Panc1 (cell line): ENCODE results near the gene RFTN1.

Experiments
- POLR2AphosphoS5 ChIP-seq: IDR thresholded peaks from 2 replicates; pipeline ENCODE4 v1.6.1; 2012; ENCODE audit warnings: mild to moderate bottlenecking, low read depth, low read length, moderate library complexity
- REST ChIP-seq, 2 experiments: IDR thresholded peaks; 2 replicates each; pipeline ENCODE4 v1.6.1; 2011 to 2012; ENCODE audit warnings: low read depth in 2 of 2, control low read depth in 1 of 2, low read length in 1 of 2, mild to moderate bottlenecking in 1 of 2, moderate library complexity in 1 of 2; ENCODE audit not compliant: insufficient read depth in 1 of 2
- SIN3A ChIP-seq: IDR thresholded peaks from 2 replicates; pipeline ENCODE4 v1.6.1; 2012; ENCODE audit warnings: low read depth, mild to moderate bottlenecking, low read length, moderate library complexity, borderline replicate concordance; ENCODE audit not compliant: insufficient read depth
- TCF7L2 ChIP-seq: IDR thresholded peaks from 2 replicates; pipeline ENCODE4 v1.6.1; 2011; ENCODE audit warnings: mild to moderate bottlenecking, low read depth, low read length, inconsistent platforms
- TF ChIP-seq, protein P1 (sequence below): fragments of 450-650 bp; IDR thresholded peaks from 2 replicates; pipeline ENCODE4 v1.5.1; 2017; ENCODE audit warnings: mild to moderate bottlenecking

GRCh38 chr3:16524196-16524595, 10.7 kb upstream of the RFTN1 start:
- TF ChIP-seq, protein P1, sequence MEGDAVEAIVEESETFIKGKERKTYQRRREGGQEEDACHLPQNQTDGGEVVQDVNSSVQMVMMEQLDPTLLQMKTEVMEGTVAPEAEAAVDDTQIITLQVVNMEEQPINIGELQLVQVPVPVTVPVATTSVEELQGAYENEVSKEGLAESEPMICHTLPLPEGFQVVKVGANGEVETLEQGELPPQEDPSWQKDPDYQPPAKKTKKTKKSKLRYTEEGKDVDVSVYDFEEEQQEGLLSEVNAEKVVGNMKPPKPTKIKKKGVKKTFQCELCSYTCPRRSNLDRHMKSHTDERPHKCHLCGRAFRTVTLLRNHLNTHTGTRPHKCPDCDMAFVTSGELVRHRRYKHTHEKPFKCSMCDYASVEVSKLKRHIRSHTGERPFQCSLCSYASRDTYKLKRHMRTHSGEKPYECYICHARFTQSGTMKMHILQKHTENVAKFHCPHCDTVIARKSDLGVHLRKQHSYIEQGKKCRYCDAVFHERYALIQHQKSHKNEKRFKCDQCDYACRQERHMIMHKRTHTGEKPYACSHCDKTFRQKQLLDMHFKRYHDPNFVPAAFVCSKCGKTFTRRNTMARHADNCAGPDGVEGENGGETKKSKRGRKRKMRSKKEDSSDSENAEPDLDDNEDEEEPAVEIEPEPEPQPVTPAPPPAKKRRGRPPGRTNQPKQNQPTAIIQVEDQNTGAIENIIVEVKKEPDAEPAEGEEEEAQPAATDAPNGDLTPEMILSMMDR = no peak
- no peak for TF ChIP-seq POLR2AphosphoS5
- no peak for TF ChIP-seq TCF7L2
- TF ChIP-seq REST (IDR thresholded peaks at IDR 0.05; ENCODE audit: insufficient read depth in 1 of 2, low read depth in 2 of 2, low read length in 1 of 2) = no peak
- no peak for TF ChIP-seq SIN3A
